Osteoblast (primary cell): ENCODE results near the gene ZNF384. TPM values are rescaled to one million over a fixed set of nuclear protein-coding genes. Genes with fewer than 3 reads are reported as not detected.

Source experiments
- DNase-seq: peaks from one replicate; pipeline ENCODE4 v3.0.0; 2011; ENCODE audit warnings: low spot score, mixed read lengths; ENCODE audit not compliant: insufficient read length; ENCODE audit errors: missing footprints
- H2AFZ ChIP-seq: 2 replicates; pipeline ENCODE4 v1.6.0; 2011; ENCODE audit warnings: mild to moderate bottlenecking, low read length
- H3K27ac ChIP-seq: 2 replicates; pipeline ENCODE4 v1.5.1; 2011; ENCODE audit warnings: mild to moderate bottlenecking, low read depth, low read length, moderate library complexity
- H3K27me3 ChIP-seq: 2 replicates; pipeline ENCODE4 v1.6.0; 2012; ENCODE audit warnings: mild to moderate bottlenecking, control low read depth, inconsistent platforms, low read length, moderate library complexity; ENCODE audit not compliant: insufficient read depth
- H3K36me3 ChIP-seq: 2 replicates; pipeline ENCODE4 v1.5.1; 2011; ENCODE audit warnings: mild to moderate bottlenecking, low read length, control low read depth, moderate library complexity; ENCODE audit not compliant: insufficient read depth
- H3K4me1 ChIP-seq: 2 replicates; pipeline ENCODE4 v1.5.1; 2011; ENCODE audit warnings: mild to moderate bottlenecking, low read length, control low read depth, moderate library complexity; ENCODE audit not compliant: insufficient read depth
- H3K4me2 ChIP-seq: 2 replicates; pipeline ENCODE4 v1.6.0; 2011; ENCODE audit warnings: mild to moderate bottlenecking, low read length; ENCODE audit not compliant: insufficient read depth
- H3K4me3 ChIP-seq: fragments of 200-600 bp; sonication (generic); 3 replicates; pipeline ENCODE4 v1.5.1; 2012; ENCODE audit warnings: mild to moderate bottlenecking, low read length, inconsistent platforms; ENCODE audit not compliant: insufficient read depth
- H3K79me2 ChIP-seq: 2 replicates; pipeline ENCODE4 v1.6.0; 2012; ENCODE audit warnings: mild to moderate bottlenecking, low read length, control low read depth, inconsistent platforms; ENCODE audit not compliant: insufficient read depth
- H3K9me3 ChIP-seq: 2 replicates; pipeline ENCODE4 v1.5.1; 2011; ENCODE audit warnings: low read depth, low read length, control low read depth
- H4K20me1 ChIP-seq: 2 replicates; pipeline ENCODE4 v1.6.0; 2012; ENCODE audit warnings: mild to moderate bottlenecking, low read length, control low read depth; ENCODE audit not compliant: insufficient read depth
- total RNA-seq: library from RNA; depleted of rRNA; stranded (reverse); fragments of >200 nt; gene quantifications from 2 replicates; pipeline ENCODE4 v1.2.3, GENCODE V29; 2012
- TF ChIP-seq, protein P1 (sequence below): IDR thresholded peaks from 2 replicates; pipeline ENCODE4 v1.5.1; 2011; ENCODE audit warnings: mild to moderate bottlenecking, low read depth, low read length, moderate library complexity; ENCODE audit errors: extremely low read depth

Gene ZNF384
- total RNA-seq, 1 donor = 19.9 TPM

DNA sequence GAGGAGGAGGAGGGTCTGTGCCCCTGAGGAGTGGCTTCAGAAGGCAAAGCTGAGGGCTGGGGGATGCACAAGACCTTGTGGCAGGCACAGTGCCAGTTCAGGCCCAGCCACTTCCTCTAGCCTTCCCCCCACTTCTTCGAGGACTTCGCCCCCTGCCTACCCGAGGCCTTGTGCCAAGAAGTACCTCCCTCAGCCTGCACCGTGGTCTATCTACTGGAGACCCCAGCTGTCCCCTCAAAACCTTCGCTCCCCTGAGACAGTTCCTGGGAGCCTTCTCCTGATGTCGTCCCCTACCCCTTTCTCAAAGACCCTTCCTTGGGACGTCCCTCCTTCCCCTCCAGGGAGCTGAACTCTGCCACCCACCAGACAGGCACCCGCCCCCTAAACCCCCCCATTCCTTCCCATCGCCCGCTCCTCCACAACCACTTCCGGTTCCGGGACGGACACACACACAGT lies 604 bp downstream of the ZNF384 start:
- peak overlapping the region; percentile 78 for H3K4me3 ChIP-seq

DNA sequence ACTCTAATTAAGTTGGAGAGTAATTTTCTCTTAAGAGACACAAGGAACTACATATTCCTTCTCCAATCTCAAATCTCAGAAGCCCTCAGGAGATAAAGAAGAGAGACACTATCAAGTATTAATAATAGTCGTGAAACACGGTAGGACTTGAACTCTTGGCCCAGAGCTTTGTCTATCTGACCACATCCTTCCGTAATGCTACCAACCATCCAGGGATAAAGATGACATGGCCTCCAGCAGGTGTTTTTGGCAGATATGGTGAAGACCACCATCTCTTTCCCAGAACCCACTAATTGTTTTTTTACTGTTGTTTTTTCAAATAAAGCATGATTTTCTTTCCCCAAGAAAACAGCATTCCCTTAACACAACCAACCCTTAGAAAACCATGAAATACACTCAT lies 3.4 kb downstream of the ZNF384 start:
- Histone ChIP-seq H3K9me3 (no peaks in the 10 kb centered on the region), H3K79me2 (peaks cover 91% of the 10 kb centered on the region), H2AFZ (no peak overlapping the region), H3K27ac (peak overlapping the region; percentile 3), H4K20me1 (peaks cover 24% of the 10 kb centered on the region), H3K4me2 (no peak overlapping the region), H3K4me3 (no peak overlapping the region), H3K4me1 (peaks cover 23% of the 10 kb centered on the region), H3K36me3 (peaks cover 15% of the 10 kb centered on the region), H3K27me3 (no peaks in the 10 kb centered on the region)
- TF ChIP-seq, protein P1, sequence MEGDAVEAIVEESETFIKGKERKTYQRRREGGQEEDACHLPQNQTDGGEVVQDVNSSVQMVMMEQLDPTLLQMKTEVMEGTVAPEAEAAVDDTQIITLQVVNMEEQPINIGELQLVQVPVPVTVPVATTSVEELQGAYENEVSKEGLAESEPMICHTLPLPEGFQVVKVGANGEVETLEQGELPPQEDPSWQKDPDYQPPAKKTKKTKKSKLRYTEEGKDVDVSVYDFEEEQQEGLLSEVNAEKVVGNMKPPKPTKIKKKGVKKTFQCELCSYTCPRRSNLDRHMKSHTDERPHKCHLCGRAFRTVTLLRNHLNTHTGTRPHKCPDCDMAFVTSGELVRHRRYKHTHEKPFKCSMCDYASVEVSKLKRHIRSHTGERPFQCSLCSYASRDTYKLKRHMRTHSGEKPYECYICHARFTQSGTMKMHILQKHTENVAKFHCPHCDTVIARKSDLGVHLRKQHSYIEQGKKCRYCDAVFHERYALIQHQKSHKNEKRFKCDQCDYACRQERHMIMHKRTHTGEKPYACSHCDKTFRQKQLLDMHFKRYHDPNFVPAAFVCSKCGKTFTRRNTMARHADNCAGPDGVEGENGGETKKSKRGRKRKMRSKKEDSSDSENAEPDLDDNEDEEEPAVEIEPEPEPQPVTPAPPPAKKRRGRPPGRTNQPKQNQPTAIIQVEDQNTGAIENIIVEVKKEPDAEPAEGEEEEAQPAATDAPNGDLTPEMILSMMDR = no peak
- no peak for DNase-seq

More for the DNA sequence above, 604 bp downstream of the ZNF384 start:
- TF ChIP-seq, protein P1 = no peak
- peaks cover 19% of the 10 kb centered on the region for H4K20me1 ChIP-seq
- H3K27ac ChIP-seq = peak overlapping the region; percentile 81
- H3K36me3 ChIP-seq = peaks cover 3% of the 10 kb centered on the region
- H3K79me2 ChIP-seq = peaks cover 66% of the 10 kb centered on the region
- no peak for DNase-seq
- H3K9me3 ChIP-seq = no peaks in the 10 kb centered on the region
- peak overlapping the region; percentile 75 for H2AFZ ChIP-seq
- peaks cover 32% of the 10 kb centered on the region for H3K4me1 ChIP-seq
- H3K27me3 ChIP-seq = no peaks in the 10 kb centered on the region
- H3K4me2 ChIP-seq = peak overlapping the region; percentile 85

DNA sequence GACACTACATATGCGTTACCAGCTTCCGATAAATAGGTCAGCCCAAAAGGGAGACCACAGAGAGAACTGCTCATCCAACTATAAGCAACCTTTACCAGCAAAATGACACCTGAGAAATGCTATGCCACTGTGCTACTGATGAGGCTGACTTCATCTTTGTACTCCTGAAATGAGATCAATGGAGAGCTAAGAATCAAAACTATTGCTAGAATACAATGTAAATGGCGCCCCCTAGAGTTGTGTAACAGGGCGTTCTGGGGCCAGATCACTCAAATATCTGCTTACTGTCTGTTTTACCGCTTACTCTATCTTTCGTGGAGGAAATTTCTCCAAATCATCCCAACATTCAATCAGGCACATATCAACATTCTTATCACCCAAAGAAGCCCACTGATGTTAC lies 4.6 kb downstream of the ZNF384 start:
- no peaks in the 10 kb centered on the region for H3K9me3 ChIP-seq
- no peaks in the 10 kb centered on the region for H3K27me3 ChIP-seq
- peaks cover 21% of the 10 kb centered on the region for H3K36me3 ChIP-seq
- TF ChIP-seq, protein P1 = peak; percentile 53
- peaks cover 18% of the 10 kb centered on the region for H3K4me1 ChIP-seq
- no peak overlapping the region for H3K4me2 ChIP-seq
- H4K20me1 ChIP-seq = peaks cover 28% of the 10 kb centered on the region
- no peak overlapping the region for H2AFZ ChIP-seq
- peaks cover 95% of the 10 kb centered on the region for H3K79me2 ChIP-seq
- no peak overlapping the region for H3K27ac ChIP-seq
- H3K4me3 ChIP-seq = no peak overlapping the region
- DNase-seq = no peak

DNA sequence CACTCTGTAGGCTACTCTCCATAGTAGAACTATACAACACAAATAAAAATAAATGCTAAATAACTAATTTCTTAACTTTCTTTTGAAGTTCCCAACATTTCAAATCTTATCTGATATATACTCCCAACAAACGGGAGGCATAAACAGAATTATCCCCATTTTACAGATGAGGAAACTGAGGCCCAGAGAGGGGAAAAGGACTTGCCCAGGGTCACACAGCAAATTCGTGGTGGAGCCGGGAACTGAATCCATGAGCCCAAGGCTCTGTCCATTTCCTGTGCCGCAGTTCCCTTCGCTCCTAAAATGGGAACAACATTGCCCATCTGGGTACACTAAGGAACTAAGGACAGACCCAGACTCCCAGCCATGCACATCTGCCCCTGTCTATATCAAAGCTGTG lies 12.2 kb downstream of the ZNF384 start:
- peaks cover 58% of the 10 kb centered on the region for H3K79me2 ChIP-seq
- H4K20me1 ChIP-seq = peaks cover 16% of the 10 kb centered on the region
- no peak overlapping the region for H3K27ac ChIP-seq
- no peaks in the 10 kb centered on the region for H3K27me3 ChIP-seq
- H3K4me3 ChIP-seq = no peak overlapping the region
- no peaks in the 10 kb centered on the region for H3K4me1 ChIP-seq
- H3K9me3 ChIP-seq = no peaks in the 10 kb centered on the region
- H3K36me3 ChIP-seq = peaks cover 69% of the 10 kb centered on the region
- H3K4me2 ChIP-seq = no peak overlapping the region
- TF ChIP-seq, protein P1 = no peak
- H2AFZ ChIP-seq = no peak overlapping the region
- DNase-seq = no peak
